MV-4-11 (cell line): ENCODE data around the gene PFN4.

Experiments
- DNase-seq: peaks from one replicate; lab custom pipeline; 2025; lab: John Stamatoyannopoulos, UW

PFN4 gene

DNA sequence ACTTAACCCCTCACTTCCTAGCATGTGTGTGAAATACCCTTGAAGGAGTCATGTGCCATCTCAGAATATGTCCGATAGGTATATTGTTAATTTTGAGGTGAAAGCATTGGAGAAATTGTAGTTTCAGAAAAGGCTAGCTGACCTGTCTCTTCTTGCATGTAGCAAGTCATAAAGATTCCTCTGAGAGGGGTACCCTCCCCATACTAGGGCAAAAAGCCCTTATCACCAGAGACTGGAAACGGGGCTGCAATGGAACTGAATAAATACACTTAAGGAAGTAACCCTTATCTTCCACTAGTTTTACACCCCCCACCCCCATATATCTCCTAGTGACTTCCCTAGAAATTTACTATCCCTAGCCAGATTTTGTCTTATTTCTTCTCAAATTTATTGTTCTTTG is 45.3 kb downstream of the PFN4 start:
- DNase-seq, result no peak

GRCh38 chr2:24077535-24077877 is 45.6 kb downstream of the PFN4 start:
- no peak for DNase-seq

DNA sequence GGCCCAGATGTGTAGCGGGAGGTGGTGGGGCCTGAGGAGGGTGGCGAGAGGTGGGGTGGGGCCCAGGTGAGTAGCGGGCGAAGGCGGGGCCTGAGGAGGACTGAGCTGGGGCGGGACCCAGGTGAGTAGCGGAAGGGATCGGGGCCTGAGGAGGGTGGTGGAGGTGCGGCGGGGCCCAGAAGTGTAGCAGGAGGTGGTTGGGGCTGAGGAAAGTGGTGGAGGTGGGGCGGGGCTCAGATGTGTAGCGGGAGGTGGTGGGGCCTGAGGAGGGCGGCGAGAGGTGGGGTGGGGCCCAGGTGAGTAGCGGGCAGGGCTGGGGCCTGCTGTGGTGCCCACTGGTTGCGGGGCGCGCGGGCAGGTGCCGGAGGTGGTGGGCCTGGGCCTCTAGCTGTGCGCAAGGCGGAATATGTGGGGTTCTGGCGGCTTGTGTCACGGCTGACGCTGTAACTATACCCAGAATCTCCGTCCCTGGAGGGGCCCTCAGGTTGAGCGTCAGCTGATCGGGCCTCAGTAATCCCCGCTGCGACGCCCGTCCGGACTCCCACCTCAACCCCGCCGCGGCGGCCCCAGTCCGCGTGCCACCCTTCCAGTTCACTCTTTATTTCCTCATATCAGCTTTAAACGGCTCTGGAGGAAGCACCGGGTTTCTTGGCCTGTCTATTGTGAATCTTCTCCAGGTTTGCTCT is 46.1 kb downstream of the PFN4 start:
- DNase-seq, result peak; percentile 33

- DNase-seq, result peak; percentile 99
Observed at GRCh38 chr2:24075915-24076848, 47.0 kb downstream of the PFN4 start, which contains the start of gene SF3B6. Gene SF3B6 (minus strand): TSS chr2:24076326. CDS start chr2:24076229, 97 bp downstream.

- no peak for DNase-seq
Observed at GRCh38 chr2:24075259-24075658, 47.9 kb downstream of the PFN4 start.

GRCh38 chr2:24073816-24074215 is 49.3 kb downstream of the PFN4 start:
- no peak for DNase-seq

DNA sequence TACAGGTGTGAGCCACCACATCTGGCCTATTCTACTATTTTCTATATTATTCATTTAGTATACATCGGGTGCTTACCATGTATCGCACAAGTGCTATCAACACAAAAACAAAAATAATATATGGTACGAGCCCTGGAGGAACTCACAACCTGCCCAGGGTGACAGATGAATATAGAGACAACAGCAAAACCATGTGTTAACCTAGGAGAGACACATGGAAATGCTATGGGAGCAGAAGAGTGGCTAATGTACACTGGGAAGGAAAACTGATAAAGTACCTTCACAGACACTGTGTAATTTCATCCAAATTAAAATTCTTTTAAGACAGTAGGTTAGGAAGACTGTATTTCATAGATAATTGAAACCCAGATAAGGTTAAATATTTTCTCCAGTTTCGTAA is 50.9 kb downstream of the PFN4 start:
- no peak for DNase-seq

- no peak for DNase-seq
Observed at GRCh38 chr2:24065341-24065740, 57.8 kb downstream of the PFN4 start.
